Measurements from ENCODE around the gene ACLY.

ACLY gene

DNA sequence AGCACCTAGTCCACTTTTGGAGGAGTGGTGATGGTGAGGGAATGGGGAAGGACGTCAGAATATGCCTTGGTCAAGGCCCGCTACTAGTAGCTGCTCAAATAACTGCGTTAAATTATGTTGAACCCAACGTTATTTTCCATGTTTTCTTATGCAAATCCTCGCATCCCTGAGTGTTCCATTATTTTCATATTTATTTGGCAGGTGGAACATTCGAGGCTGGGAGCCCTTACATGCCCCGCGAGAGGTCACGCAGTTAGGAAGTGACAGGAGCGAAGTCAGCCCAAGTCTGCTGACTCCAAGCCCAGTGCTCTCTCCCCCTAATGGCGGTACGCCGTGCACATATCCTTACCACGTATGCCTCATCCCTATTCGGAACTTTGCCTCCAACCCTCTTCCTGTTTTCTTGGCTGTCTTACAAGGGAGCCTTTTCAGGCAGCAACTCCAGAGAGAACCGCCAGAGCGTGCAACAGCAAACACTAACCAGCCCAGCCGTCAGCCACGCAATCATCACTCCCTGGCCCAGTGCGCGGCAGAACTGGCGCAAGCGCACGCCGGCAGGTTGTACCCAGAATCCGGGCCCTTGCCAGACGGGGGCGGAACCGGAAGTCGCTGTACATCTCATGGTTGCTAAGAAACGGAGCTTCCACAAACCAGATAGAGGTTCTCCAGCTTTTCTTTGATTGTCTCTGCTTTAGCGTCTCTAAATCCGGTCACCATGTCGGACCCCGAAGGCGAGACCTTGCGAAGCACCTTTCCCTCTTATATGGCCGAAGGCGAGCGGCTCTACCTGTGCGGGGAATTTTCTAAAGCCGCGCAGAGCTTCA, 11.5 kb upstream of the ACLY start, which contains the start of gene ODAD4 (continued):
- TF ChIP-seq ZNF624 (tag by site-specific recombination; IDR thresholded peaks at IDR 0.05) (no peak), MZF1 (tag by site-specific recombination; IDR thresholded peaks at IDR 0.05; ENCODE audit: borderline replicate concordance) (peak; percentile 63; the same call in 1 of the 2 replicates), ZIC2 (tag by site-specific recombination; IDR thresholded peaks at IDR 0.05) (no peak), ZNF10 (tag by site-specific recombination; IDR thresholded peaks at IDR 0.05) (no peak), HOXD13 (CRISPR knock-in tag; IDR thresholded peaks at IDR 0.05; ENCODE audit: borderline replicate concordance) (no peak), SCRT2 (tag by site-specific recombination; IDR thresholded peaks at IDR 0.05) (peak; percentile 92), ZBTB20 (tag by site-specific recombination; IDR thresholded peaks at IDR 0.05) (peak; percentile 88), ZNF747 (tag by site-specific recombination; IDR thresholded peaks at IDR 0.05) (no peak), ZFP69B (tag by site-specific recombination; IDR thresholded peaks at IDR 0.05) (peak; percentile 73; the same call in 1 of the 2 replicates), SP3 (tag by site-specific recombination; IDR thresholded peaks at IDR 0.05) (peak; percentile 63; the same call in 1 of the 2 replicates), ZNF571 (tag by site-specific recombination; IDR thresholded peaks at IDR 0.05) (no peak), OSR2 (tag by site-specific recombination; IDR thresholded peaks at IDR 0.05) (no peak), ZNF324 (tag by site-specific recombination; IDR thresholded peaks at IDR 0.05) (peak; percentile 68; the same call in 1 of the 2 replicates), GLI4 (tag by site-specific recombination; IDR thresholded peaks at IDR 0.05) (no peak), ZNF623 (tag by site-specific recombination; IDR thresholded peaks at IDR 0.05) (no peak), ZNF830 (tag by site-specific recombination; IDR thresholded peaks at IDR 0.05; ENCODE audit: low read depth) (no peak), SALL2 (tag by site-specific recombination; IDR thresholded peaks at IDR 0.05; ENCODE audit: borderline replicate concordance) (no peak), ZNF621 (tag by site-specific recombination; IDR thresholded peaks at IDR 0.05) (no peak), ZNF707 (tag by site-specific recombination; IDR thresholded peaks at IDR 0.05) (no peak), IKZF3 (tag by site-specific recombination; IDR thresholded peaks at IDR 0.05) (peak; percentile 40), ZNF529 (tag by site-specific recombination; IDR thresholded peaks at IDR 0.05; ENCODE audit: insufficient replicate concordance) (no peak), ZNF48 (tag by site-specific recombination; IDR thresholded peaks at IDR 0.05) (no peak), ZFP41 (tag by site-specific recombination; IDR thresholded peaks at IDR 0.05; ENCODE audit: borderline replicate concordance) (no peak), ZNF335 (tag by site-specific recombination; conservative IDR thresholded peaks at IDR 0.05) (peak; percentile 88), ZNF792 (tag by site-specific recombination; IDR thresholded peaks at IDR 0.05) (peak; percentile 80; the same call in 1 of the 2 replicates), HOXC10 (CRISPR knock-in tag; IDR thresholded peaks at IDR 0.05) (no peak), ZNF585B (tag by site-specific recombination; IDR thresholded peaks at IDR 0.05) (no peak), ZNF404 (tag by site-specific recombination; IDR thresholded peaks at IDR 0.05) (no peak)
- TF ChIP-seq, protein P1, sequence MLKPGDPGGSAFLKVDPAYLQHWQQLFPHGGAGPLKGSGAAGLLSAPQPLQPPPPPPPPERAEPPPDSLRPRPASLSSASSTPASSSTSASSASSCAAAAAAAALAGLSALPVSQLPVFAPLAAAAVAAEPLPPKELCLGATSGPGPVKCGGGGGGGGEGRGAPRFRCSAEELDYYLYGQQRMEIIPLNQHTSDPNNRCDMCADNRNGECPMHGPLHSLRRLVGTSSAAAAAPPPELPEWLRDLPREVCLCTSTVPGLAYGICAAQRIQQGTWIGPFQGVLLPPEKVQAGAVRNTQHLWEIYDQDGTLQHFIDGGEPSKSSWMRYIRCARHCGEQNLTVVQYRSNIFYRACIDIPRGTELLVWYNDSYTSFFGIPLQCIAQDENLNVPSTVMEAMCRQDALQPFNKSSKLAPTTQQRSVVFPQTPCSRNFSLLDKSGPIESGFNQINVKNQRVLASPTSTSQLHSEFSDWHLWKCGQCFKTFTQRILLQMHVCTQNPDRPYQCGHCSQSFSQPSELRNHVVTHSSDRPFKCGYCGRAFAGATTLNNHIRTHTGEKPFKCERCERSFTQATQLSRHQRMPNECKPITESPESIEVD (tag by site-specific recombination; IDR thresholded peaks at IDR 0.05) = no peak
- TF ChIP-seq, protein P2, sequence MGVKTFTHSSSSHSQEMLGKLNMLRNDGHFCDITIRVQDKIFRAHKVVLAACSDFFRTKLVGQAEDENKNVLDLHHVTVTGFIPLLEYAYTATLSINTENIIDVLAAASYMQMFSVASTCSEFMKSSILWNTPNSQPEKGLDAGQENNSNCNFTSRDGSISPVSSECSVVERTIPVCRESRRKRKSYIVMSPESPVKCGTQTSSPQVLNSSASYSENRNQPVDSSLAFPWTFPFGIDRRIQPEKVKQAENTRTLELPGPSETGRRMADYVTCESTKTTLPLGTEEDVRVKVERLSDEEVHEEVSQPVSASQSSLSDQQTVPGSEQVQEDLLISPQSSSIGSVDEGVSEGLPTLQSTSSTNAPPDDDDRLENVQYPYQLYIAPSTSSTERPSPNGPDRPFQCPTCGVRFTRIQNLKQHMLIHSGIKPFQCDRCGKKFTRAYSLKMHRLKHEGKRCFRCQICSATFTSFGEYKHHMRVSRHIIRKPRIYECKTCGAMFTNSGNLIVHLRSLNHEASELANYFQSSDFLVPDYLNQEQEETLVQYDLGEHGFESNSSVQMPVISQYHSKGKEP (tag by site-specific recombination; IDR thresholded peaks at IDR 0.05) = no peak
- TF ChIP-seq, protein P3, sequence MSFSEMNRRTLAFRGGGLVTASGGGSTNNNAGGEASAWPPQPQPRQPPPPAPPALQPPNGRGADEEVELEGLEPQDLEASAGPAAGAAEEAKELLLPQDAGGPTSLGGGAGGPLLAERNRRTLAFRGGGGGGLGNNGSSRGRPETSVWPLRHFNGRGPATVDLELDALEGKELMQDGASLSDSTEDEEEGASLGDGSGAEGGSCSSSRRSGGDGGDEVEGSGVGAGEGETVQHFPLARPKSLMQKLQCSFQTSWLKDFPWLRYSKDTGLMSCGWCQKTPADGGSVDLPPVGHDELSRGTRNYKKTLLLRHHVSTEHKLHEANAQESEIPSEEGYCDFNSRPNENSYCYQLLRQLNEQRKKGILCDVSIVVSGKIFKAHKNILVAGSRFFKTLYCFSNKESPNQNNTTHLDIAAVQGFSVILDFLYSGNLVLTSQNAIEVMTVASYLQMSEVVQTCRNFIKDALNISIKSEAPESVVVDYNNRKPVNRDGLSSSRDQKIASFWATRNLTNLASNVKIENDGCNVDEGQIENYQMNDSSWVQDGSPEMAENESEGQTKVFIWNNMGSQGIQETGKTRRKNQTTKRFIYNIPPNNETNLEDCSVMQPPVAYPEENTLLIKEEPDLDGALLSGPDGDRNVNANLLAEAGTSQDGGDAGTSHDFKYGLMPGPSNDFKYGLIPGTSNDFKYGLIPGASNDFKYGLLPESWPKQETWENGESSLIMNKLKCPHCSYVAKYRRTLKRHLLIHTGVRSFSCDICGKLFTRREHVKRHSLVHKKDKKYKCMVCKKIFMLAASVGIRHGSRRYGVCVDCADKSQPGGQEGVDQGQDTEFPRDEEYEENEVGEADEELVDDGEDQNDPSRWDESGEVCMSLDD (tag by site-specific recombination; IDR thresholded peaks at IDR 0.05) = no peak
- TF ChIP-seq, protein P4, sequence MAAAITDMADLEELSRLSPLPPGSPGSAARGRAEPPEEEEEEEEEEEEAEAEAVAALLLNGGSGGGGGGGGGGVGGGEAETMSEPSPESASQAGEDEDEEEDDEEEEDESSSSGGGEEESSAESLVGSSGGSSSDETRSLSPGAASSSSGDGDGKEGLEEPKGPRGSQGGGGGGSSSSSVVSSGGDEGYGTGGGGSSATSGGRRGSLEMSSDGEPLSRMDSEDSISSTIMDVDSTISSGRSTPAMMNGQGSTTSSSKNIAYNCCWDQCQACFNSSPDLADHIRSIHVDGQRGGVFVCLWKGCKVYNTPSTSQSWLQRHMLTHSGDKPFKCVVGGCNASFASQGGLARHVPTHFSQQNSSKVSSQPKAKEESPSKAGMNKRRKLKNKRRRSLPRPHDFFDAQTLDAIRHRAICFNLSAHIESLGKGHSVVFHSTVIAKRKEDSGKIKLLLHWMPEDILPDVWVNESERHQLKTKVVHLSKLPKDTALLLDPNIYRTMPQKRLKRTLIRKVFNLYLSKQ (tag by site-specific recombination; IDR thresholded peaks at IDR 0.05; ENCODE audit: borderline replicate concordance) = no peak
- TF ChIP-seq, protein P5, sequence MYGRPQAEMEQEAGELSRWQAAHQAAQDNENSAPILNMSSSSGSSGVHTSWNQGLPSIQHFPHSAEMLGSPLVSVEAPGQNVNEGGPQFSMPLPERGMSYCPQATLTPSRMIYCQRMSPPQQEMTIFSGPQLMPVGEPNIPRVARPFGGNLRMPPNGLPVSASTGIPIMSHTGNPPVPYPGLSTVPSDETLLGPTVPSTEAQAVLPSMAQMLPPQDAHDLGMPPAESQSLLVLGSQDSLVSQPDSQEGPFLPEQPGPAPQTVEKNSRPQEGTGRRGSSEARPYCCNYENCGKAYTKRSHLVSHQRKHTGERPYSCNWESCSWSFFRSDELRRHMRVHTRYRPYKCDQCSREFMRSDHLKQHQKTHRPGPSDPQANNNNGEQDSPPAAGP (tag by site-specific recombination; IDR thresholded peaks at IDR 0.05) = peak; percentile 82

Measured in HEK293 (cell line).